Upper lobe of right lung (tissue), 1 donor: ENCODE results near the gene USP43. TPM values are rescaled to one million over a fixed set of nuclear protein-coding genes. Genes with fewer than 3 reads are reported as not detected.
A peak's percentile ranks its signal among the peaks of the same experiment; 100 is the strongest.
"Not testable (repeated sequence)": the region's sequence is repeated elsewhere in the genome, so short reads cannot be mapped to it uniquely, and the experiment has no call there.

Experiments used
- ATAC-seq: fragments of 200-7000 bp; cut with Tn5 transposase; one replicate; pipeline ENCODE4 v1.9.1; 2020; ENCODE audit warnings: mild to moderate bottlenecking, moderate library complexity
- DNase-seq: peaks from one replicate; pipeline ENCODE4 v3.0.0-alpha.2; 2020
- H3K27ac ChIP-seq: fragments of 200-600 bp; one replicate; pipeline ENCODE4 v1.8.0; 2022
- H3K27me3 ChIP-seq: fragments of 200-600 bp; one replicate; pipeline ENCODE4 v1.8.0; 2022; ENCODE audit warnings: mild to moderate bottlenecking
- H3K36me3 ChIP-seq: fragments of 200-600 bp; one replicate; pipeline ENCODE4 v1.8.0; 2022
- H3K4me1 ChIP-seq: fragments of 200-600 bp; one replicate; pipeline ENCODE4 v1.8.0; 2022
- H3K4me3 ChIP-seq: fragments of 200-600 bp; one replicate; pipeline ENCODE4 v1.8.0; 2022; ENCODE audit warnings: mild to moderate bottlenecking
- H3K9me3 ChIP-seq: fragments of 200-600 bp; one replicate; pipeline ENCODE4 v1.8.0; 2022
- intact Hi-C: fragments of 100-400 bp; cut with DNase I; formaldehyde crosslinking; loops from one replicate; pipeline ENCODE4 v1.11.0; 2022
- long read RNA-seq: library from polyadenylated mRNA; unstranded; transcript quantifications from one replicate; pipeline ENCODE4 v2.0.0, GENCODE V29; 2021
- total RNA-seq: library from RNA; stranded (reverse); fragmentation: NEBNext Ultra II Directional; extraction: Animal tissue kit (Norgen Biotek cat#: 25700); gene quantifications from one replicate; pipeline ENCODE4 v1.2.1, GENCODE V29; 2021
- TF ChIP-seq, protein P1 (sequence below): fragments of 200-600 bp; IDR thresholded peaks from one replicate; pipeline ENCODE4 v1.8.0; 2022; ENCODE audit warnings: antibody characterized with exemption
- donor health status: DM: no; HTN: yes; CAD: no; lungs with severe emphysema.

The USP43 gene, protein sequence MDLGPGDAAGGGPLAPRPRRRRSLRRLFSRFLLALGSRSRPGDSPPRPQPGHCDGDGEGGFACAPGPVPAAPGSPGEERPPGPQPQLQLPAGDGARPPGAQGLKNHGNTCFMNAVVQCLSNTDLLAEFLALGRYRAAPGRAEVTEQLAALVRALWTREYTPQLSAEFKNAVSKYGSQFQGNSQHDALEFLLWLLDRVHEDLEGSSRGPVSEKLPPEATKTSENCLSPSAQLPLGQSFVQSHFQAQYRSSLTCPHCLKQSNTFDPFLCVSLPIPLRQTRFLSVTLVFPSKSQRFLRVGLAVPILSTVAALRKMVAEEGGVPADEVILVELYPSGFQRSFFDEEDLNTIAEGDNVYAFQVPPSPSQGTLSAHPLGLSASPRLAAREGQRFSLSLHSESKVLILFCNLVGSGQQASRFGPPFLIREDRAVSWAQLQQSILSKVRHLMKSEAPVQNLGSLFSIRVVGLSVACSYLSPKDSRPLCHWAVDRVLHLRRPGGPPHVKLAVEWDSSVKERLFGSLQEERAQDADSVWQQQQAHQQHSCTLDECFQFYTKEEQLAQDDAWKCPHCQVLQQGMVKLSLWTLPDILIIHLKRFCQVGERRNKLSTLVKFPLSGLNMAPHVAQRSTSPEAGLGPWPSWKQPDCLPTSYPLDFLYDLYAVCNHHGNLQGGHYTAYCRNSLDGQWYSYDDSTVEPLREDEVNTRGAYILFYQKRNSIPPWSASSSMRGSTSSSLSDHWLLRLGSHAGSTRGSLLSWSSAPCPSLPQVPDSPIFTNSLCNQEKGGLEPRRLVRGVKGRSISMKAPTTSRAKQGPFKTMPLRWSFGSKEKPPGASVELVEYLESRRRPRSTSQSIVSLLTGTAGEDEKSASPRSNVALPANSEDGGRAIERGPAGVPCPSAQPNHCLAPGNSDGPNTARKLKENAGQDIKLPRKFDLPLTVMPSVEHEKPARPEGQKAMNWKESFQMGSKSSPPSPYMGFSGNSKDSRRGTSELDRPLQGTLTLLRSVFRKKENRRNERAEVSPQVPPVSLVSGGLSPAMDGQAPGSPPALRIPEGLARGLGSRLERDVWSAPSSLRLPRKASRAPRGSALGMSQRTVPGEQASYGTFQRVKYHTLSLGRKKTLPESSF
- 4.3 TPM for total RNA-seq
- long read RNA-seq, full-length matches to known transcripts: 7 of 9 reads
- long read RNA-seq, partial matches to known transcripts: 0 of 9 reads
- long read RNA-seq, other reads (novel, unspliced or antisense): 2 of 9 reads

DNA sequence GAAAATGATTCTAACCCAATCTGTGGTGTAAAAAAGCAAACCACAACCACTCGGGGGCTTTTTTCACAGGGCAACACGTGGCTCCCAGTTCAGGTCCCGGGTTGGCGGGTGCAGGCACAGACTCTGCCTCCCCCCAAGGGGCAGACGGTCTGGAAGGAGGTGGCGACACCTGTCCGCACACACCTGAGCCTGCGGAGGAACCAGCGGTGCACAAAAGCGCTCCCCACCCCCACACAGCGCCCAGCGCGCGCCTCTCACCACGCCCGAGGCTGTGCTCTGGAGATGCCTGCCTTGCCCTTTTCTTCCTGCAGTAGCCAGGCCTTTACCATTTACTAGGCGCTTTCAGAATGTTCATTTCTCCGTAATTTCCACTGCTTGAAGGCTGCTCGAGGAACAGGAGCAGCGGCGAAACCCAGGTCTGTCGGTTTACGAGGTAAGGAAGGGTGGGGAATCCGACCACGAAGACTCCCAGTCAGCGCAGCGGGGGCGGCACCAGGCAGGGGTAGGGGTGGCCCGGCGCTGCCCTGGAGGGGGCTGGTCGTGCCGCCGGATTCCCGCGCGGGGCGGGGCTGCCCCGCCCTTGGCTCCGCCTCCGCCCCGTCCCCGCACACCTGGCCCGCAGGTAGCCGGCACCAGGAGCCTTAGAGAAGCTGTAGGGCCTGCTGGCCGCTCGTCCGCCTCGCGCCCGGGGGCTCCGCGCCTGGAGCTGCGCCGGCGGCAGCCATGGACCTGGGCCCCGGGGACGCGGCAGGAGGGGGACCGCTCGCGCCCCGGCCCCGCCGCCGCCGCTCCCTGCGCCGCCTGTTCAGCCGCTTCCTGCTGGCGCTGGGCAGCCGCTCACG is at the start of gene USP43:
Gene USP43, plus strand, starts transcription at position 608 of the 842 bp plus-strand sequence. Its CDS starts 116 bp downstream, at position 724.
- Histone ChIP-seq H3K27me3 (peaks cover 16% of the 10 kb centered on the region), H3K4me3 (peak within 1 kb of the TSS; percentile 59), H3K9me3 (no peaks in the 10 kb centered on the region), H3K36me3 (no peaks in the 10 kb centered on the region), H3K4me1 (peaks cover 7% of the 10 kb centered on the region), H3K27ac (peak within 1 kb of the TSS; percentile 76)
- TF ChIP-seq, protein P1, sequence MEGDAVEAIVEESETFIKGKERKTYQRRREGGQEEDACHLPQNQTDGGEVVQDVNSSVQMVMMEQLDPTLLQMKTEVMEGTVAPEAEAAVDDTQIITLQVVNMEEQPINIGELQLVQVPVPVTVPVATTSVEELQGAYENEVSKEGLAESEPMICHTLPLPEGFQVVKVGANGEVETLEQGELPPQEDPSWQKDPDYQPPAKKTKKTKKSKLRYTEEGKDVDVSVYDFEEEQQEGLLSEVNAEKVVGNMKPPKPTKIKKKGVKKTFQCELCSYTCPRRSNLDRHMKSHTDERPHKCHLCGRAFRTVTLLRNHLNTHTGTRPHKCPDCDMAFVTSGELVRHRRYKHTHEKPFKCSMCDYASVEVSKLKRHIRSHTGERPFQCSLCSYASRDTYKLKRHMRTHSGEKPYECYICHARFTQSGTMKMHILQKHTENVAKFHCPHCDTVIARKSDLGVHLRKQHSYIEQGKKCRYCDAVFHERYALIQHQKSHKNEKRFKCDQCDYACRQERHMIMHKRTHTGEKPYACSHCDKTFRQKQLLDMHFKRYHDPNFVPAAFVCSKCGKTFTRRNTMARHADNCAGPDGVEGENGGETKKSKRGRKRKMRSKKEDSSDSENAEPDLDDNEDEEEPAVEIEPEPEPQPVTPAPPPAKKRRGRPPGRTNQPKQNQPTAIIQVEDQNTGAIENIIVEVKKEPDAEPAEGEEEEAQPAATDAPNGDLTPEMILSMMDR: no peak
- ATAC-seq (peak; percentile 91), DNase-seq (peak; percentile 87)
- intact Hi-C loops: no loop called here

DNA sequence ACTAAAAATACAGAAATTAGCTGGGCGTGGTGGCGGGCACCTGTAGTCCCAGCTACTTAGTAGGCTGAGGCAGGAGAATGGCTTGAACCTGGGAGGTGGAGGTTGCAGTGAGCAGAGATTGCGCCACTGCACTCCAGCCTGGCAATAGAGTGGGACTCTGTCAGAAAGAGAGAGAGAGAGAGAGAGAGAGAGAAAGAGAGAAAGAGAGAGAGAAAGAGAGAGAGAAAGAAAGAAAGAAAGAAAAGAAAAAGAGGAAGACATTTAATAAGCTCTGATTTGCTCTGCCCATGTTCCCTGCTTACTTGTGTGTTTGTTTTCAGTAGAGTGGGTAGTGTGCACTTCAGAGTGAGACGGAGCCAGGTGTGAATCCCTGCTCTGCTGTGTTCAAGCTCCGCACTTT is 47.7 kb upstream of the USP43 start:
- intact Hi-C loops, H3K36me3 ChIP-seq, H3K4me3 ChIP-seq, H3K9me3 ChIP-seq, DNase-seq, H3K4me1 ChIP-seq, H3K27me3 ChIP-seq, H3K27ac ChIP-seq, ATAC-seq: not testable (repeated sequence)

DNA sequence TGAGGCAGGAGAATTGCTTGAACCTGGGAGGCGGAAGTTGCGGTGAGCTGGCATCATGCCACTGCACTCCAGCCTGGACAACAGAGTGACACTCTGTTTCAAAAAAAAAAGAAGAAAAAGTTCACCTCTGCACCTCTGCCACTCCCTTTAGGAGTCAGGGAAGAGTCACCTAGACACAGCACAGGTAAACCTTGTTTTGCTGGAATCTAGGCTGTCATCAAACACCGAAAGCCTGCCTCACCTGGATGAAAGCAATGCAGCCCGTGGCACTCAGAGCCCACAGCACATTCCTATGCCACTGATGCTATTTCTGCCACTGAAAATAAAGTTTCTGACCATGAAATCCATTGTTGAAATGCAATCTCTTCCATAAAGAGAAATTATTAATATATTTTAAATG is 46.7 kb upstream of the USP43 start:
- ATAC-seq: no peak
- peaks cover 4% of the 10 kb centered on the region for H3K27me3 ChIP-seq
- TF ChIP-seq, protein P1: no peak
- no peak for DNase-seq
- intact Hi-C loops: no loop called here
- H3K4me3 ChIP-seq: no peak overlapping the region
- no peaks in the 10 kb centered on the region for H3K4me1 ChIP-seq
- no peaks in the 10 kb centered on the region for H3K9me3 ChIP-seq
- H3K36me3 ChIP-seq: no peaks in the 10 kb centered on the region
- H3K27ac ChIP-seq: no peak overlapping the region

DNA sequence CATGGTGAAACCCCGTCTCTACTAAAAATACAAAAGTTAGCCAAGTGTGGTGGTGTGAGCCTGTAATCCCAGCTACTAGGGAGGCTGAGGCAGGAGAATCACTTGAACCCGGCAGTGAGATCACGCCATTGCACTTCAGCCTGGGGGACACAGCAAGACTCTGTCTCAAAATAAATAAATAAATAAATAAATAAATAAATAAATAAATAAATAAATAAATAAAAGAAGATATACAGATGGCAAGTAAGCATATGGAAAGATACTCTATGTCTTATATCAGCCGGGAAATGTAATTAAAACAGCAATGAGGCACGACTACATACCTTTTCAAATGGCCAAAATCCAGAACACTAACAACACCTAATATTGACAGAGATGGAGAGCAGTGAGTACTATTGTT is 40.7 kb upstream of the USP43 start:
- ATAC-seq, intact Hi-C loops: not testable (repeated sequence)

DNA sequence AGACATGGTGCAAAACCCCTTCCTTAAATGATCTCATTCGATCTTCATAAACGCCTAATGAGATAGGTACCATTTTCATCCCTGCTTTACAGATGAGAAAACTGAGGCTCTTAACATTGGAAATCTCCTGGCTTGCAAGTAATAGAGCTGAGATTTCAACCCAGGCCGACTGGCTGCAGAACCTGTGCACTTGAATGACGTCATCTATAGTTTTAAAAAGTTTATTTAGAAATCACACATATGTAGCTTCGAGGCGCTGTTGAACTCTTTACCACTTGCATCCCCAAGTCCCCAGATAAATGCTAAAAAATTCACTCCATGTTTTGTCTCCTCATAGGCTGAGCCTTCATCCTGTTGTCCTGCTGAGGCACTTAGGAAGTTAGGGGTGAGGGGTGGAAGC is 38.9 kb upstream of the USP43 start:
- ATAC-seq (no peak), DNase-seq (no peak)
- Histone ChIP-seq H3K4me3 (no peak overlapping the region), H3K27me3 (no peaks in the 10 kb centered on the region), H3K9me3 (no peaks in the 10 kb centered on the region), H3K4me1 (no peaks in the 10 kb centered on the region), H3K27ac (no peak overlapping the region), H3K36me3 (no peaks in the 10 kb centered on the region)
- TF ChIP-seq, protein P1: no peak
- intact Hi-C loops: no loop called here

More for the DNA sequence above, 40.7 kb upstream of the USP43 start:
- H3K4me3 ChIP-seq, H3K9me3 ChIP-seq, H3K36me3 ChIP-seq, H3K27ac ChIP-seq, DNase-seq, H3K4me1 ChIP-seq, H3K27me3 ChIP-seq: not testable (repeated sequence)

DNA sequence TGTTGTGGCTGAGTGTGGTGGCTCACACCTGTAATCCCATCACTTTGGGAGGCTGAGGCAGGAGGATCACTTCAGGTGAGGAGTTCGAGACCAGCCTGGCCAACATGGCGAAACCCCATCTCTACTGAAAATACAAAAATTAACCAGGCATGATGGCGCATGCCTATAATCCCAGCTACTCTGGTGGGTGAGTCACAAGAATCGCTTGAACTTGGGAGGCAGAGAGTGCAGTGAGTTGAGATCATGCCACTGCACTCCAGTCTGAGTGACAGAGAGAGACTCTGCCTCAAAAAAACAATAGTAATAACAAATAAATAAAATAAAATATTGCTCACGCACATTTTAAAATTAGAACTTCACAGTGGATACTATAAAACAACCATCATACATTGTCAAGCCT is 38.3 kb upstream of the USP43 start:
- H3K27ac ChIP-seq, DNase-seq, H3K4me3 ChIP-seq, intact Hi-C loops, H3K9me3 ChIP-seq, ATAC-seq, H3K4me1 ChIP-seq, H3K27me3 ChIP-seq, H3K36me3 ChIP-seq: not testable (repeated sequence)
